Measurements from ENCODE around the gene VPS37B.

Gene VPS37B

DNA sequence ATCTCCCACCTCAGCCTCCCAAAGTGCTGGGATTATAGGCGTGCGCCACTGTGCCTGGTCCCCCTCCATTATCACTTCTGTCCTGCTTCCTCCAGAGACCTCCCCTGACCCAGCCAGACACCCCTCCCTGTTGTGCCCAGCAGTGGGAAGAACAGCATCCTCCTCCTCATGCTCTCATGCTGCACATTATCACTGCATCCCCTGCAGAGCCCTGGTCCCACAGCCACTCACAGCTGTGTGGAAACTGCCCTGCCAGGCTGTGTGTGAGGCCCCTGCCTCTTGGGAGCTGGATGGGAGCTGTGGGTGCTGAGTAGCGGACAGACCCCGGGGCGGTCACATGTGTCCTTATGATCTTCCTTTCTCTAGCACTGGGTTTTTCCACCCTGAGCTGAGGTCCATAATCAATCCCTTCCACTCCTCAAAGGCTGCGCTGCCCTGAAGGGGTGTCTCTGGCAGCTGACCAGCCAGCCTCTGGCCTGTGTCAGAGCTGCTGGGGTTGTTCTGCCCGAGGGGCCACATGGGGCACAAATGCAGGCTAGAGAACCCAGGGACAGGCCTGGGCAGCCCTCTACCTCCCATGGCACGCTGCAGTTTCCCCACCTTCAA lies 51.5 kb downstream of the VPS37B start:
- DNase-seq (ENCODE audit: low read depth): no peak
- H3K4me3 ChIP-seq (ENCODE audit: low read depth, low read length): no peak overlapping the region
- TF ChIP-seq, protein P1, sequence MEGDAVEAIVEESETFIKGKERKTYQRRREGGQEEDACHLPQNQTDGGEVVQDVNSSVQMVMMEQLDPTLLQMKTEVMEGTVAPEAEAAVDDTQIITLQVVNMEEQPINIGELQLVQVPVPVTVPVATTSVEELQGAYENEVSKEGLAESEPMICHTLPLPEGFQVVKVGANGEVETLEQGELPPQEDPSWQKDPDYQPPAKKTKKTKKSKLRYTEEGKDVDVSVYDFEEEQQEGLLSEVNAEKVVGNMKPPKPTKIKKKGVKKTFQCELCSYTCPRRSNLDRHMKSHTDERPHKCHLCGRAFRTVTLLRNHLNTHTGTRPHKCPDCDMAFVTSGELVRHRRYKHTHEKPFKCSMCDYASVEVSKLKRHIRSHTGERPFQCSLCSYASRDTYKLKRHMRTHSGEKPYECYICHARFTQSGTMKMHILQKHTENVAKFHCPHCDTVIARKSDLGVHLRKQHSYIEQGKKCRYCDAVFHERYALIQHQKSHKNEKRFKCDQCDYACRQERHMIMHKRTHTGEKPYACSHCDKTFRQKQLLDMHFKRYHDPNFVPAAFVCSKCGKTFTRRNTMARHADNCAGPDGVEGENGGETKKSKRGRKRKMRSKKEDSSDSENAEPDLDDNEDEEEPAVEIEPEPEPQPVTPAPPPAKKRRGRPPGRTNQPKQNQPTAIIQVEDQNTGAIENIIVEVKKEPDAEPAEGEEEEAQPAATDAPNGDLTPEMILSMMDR (IDR thresholded peaks at IDR 0.05; ENCODE audit: control insufficient read depth, extremely low read depth, insufficient read depth): no peak

DNA sequence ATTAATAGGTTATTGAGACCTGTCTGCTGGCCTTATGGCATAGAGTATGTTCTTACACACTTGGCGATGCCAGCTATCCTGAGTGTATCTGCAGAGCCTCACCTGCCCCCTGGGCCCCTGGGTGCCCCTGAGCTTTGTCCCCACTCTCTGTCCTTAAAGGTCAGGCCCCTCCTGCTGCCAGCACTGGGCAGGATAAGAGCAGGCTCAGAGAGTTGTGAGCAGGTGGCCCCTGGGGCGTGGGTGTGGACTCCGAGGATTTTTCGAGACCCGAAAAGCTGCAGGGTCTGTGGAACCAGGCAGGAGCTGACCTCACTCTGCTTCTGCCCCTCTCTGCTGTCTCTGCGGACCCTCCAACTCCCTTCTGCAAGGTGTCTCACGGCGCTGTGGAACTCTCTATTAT lies 52.5 kb downstream of the VPS37B start:
- DNase-seq (ENCODE audit: low read depth): no peak

DNA sequence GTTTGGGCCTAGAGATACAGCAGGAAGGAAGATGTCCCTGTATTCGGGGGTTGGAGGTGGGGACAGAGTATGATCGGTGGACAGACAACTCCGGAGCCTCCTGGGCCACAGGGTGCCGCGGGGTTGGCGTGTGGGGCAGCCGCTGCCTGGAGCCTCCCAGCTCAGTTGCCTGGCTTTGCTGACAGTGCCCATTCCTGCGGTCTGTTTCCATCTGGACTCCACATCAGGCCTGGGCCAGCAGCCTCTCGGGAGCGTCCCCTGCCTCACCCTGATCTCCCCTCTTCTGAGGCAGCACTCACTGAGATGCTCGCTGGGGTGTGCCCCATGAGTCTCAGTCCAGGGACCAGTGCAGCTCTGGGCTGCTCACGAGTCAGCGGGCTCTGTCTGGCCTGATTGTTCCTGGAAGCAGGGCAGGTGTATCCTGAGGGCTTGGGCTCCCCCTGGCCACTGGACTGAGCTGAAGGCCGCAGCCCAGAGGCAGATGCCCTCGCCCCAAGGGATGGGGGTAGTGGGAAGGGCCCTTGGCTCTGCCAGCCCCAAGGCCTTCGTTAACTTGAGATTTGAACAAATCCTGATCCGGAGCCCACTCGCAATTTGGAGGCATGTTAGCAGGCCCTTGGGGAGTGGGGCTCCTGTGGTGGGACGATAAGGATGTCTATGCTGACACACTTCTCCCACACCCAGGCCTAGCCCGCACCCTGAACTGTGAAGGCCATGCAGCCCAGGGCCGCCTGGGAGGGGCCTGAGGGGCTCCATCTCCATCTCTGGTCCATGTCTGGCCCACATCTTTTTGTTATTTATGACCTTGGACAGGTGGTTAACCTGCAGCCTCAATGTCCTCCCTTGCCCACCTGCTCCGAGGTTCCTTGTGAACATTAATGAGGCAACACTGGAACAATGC lies 53.2 kb downstream of the VPS37B start:
- no peak overlapping the region for H3K4me3 ChIP-seq (ENCODE audit: low read depth, low read length)
- TF ChIP-seq, protein P1 (IDR thresholded peaks at IDR 0.05; ENCODE audit: control insufficient read depth, extremely low read depth, insufficient read depth): no peak
- no peak for DNase-seq (ENCODE audit: low read depth)

More for the DNA sequence above, 52.5 kb downstream of the VPS37B start:
- TF ChIP-seq, protein P1 (IDR thresholded peaks at IDR 0.05; ENCODE audit: control insufficient read depth, extremely low read depth, insufficient read depth): no peak
- H3K4me3 ChIP-seq (ENCODE audit: low read depth, low read length): no peak overlapping the region

DNA sequence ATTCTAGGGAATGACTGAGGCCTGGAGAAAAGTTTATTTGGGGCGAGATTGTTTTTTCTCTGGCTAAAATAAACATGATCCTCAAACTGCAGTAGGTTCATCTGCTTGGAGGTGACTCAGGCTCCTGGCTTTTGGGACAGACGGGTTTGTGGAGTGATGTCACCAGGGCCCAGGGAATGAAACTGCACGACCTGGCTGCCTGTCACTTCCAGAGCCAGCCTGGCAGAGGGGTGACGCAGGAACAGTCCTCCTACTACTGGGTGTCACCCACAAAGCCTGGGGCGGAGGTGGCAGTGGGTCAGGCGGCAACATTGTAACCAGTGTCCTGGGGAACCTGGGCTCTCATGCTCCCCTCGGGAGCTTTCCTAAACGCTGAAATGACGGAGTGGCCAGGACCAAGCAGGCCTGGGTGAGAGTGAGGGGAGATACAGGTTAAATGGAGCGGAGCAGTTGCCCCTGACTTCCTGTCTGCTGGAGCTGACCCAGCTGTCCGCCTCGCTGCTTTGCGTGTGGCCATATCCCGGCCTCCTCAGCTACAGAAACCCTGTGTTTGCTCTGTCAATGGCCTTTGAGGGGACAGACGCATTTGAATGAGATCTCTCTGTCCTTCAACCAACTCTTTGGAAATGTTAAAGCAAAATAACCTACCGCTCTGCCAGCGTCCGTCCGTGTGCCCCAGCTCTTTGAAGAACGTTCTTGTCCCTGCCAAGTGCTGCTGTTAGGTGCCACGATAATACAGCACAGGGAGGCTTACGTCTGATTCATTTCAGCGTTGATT lies 54.2 kb downstream of the VPS37B start:
- TF ChIP-seq, protein P1 (IDR thresholded peaks at IDR 0.05; ENCODE audit: control insufficient read depth, extremely low read depth, insufficient read depth): no peak

DNA sequence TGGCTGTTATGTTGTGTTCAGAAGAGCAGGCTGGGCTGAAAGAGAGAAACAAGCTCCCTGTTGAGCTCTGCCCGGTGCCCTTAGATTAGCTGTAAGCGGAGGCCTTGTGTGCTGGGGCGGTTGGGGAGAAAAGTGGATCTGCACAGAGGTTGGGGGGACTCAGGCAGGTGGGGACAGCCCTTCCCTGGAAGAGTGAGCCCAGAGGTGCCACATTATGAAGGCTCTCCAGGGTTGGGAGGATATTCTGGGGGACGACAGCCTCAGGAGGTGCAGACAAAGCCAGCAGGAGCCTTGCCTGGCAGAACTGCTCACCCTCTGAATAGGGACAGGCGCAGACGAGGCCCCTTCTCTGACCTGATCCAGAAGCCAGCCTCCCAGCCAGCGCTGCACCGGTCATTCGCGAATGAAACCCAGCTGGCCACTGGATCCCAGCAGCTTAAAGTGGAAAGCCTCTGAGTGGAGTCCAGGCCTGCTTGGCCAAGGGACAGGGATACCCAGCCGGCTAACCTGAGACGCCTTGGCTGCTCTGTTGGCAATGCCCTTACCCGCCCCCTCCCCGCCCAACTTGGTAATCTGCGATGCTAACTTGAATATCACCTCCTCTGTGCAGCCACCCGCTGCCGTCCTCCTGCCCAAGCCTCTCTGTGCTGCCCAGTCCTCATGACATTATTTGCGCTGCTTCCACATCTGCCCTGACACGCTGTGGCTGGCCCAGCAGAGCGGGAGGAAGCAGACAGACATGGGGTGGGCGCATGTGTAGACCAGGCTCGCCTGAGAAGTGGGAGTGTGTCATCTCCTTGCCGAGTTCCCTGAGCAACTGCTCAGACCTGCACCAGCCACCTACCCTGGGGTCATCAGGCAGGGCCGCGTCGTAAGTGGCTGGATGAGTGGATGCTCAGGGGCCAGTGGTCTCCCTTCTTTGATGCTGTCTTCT lies 55.1 kb downstream of the VPS37B start:
- DNase-seq (ENCODE audit: low read depth): no peak
- TF ChIP-seq, protein P1 (IDR thresholded peaks at IDR 0.05; ENCODE audit: control insufficient read depth, extremely low read depth, insufficient read depth): no peak
- H3K4me3 ChIP-seq (ENCODE audit: low read depth, low read length): no peak overlapping the region

More for the DNA sequence above, 54.2 kb downstream of the VPS37B start:
- H3K4me3 ChIP-seq (ENCODE audit: low read depth, low read length): no peak overlapping the region
- DNase-seq (ENCODE audit: low read depth): peak; percentile 50

Measured in LNCaP clone FGC (cell line).